Brain microvascular endothelial cell (primary cell): ENCODE results near the gene ITGA3.

Source experiments
- DNase-seq: peaks from one replicate; pipeline ENCODE4 v3.0.0-alpha.2; 2020
- H3K27ac ChIP-seq: fragments of 250-450 bp; sonication (Bioruptor Pico); 2 replicates; pipeline ENCODE4 v1.5.1; 2020; ENCODE audit warnings: mild to moderate bottlenecking, moderate library complexity
- H3K27me3 ChIP-seq: fragments of 250-450 bp; sonication (Bioruptor Pico); replicated peaks from 2 replicates; pipeline ENCODE4 v1.5.1; 2020; ENCODE audit warnings: mild to moderate bottlenecking
- H3K36me3 ChIP-seq: fragments of 250-450 bp; sonication (Bioruptor Pico); replicated peaks from 2 replicates; pipeline ENCODE4 v1.5.1; 2020; ENCODE audit warnings: mild to moderate bottlenecking
- H3K4me3 ChIP-seq: 2 replicates; pipeline ENCODE4 v1.5.1; 2011; ENCODE audit warnings: low read depth, mild to moderate bottlenecking, control low read depth, low read length, moderate library complexity
- CTCF ChIP-seq: IDR thresholded peaks from 2 replicates; pipeline ENCODE4 v1.5.1; 2011; ENCODE audit warnings: low read depth, mild to moderate bottlenecking, moderate library complexity, low read length, control low read depth, inconsistent platforms; ENCODE audit errors: missing control alignments
- in situ Hi-C: cut with HindIII; loops from 2 replicates; pipeline ENCODE4 v1.10.0; 2017; ENCODE audit warnings: low sequenced_read_pairs, low pct_ligation_motif_present

Gene ITGA3

GRCh38 chr17:50095626-50096037 lies 39.7 kb downstream of the ITGA3 start:
- no peak for DNase-seq
- H3K36me3 ChIP-seq, result peaks cover 12% of the 10 kb centered on the region
- in situ Hi-C loops, result no loop called here
- peak overlapping the region; percentile 86 for H3K4me3 ChIP-seq
- no peak for TF ChIP-seq CTCF
- no peak overlapping the region for H3K27ac ChIP-seq
- no peaks in the 10 kb centered on the region for H3K27me3 ChIP-seq

- Histone ChIP-seq H3K27me3 (no peaks in the 10 kb centered on the region), H3K27ac (no peak overlapping the region), H3K4me3 (peak overlapping the region; percentile 86), H3K36me3 (peaks cover 8% of the 10 kb centered on the region)
- in situ Hi-C loops, result no loop called here
- no peak for DNase-seq
- TF ChIP-seq CTCF, result no peak
Observed at GRCh38 chr17:50096092-50096491, 40.2 kb downstream of the ITGA3 start.

- Histone ChIP-seq H3K27ac (no peak overlapping the region), H3K36me3 (peaks cover 1% of the 10 kb centered on the region), H3K27me3 (no peaks in the 10 kb centered on the region), H3K4me3 (no peak overlapping the region)
- no peak for TF ChIP-seq CTCF
- in situ Hi-C loops, result no loop called here
- DNase-seq, result no peak
Observed at GRCh38 chr17:50096758-50097157, 40.8 kb downstream of the ITGA3 start.

GRCh38 chr17:50097455-50097854 lies 41.5 kb downstream of the ITGA3 start:
- H3K27ac ChIP-seq, result no peak overlapping the region

GRCh38 chr17:50097926-50098325 lies 42.0 kb downstream of the ITGA3 start:
- Histone ChIP-seq H3K36me3 (no peaks in the 10 kb centered on the region), H3K4me3 (no peak overlapping the region), H3K27me3 (no peaks in the 10 kb centered on the region), H3K27ac (no peak overlapping the region)
- in situ Hi-C loops, result no loop called here
- TF ChIP-seq CTCF, result no peak
- no peak for DNase-seq

More at GRCh38 chr17:50097455-50097854, 41.5 kb downstream of the ITGA3 start:
- in situ Hi-C loops, result no loop called here
- DNase-seq, result no peak
- no peak for TF ChIP-seq CTCF
- Histone ChIP-seq H3K4me3 (no peak overlapping the region), H3K36me3 (no peaks in the 10 kb centered on the region), H3K27me3 (no peaks in the 10 kb centered on the region)

- in situ Hi-C loops, result no loop called here
- DNase-seq, result no peak
Observed at GRCh38 chr17:50098583-50098982, 42.7 kb downstream of the ITGA3 start.

More at GRCh38 chr17:50098583-50098982, 42.7 kb downstream of the ITGA3 start:
- TF ChIP-seq CTCF, result no peak
- Histone ChIP-seq H3K27me3 (no peaks in the 10 kb centered on the region), H3K4me3 (no peak overlapping the region), H3K27ac (no peak overlapping the region), H3K36me3 (no peaks in the 10 kb centered on the region)
